Endothelial cell of umbilical vein (primary cell): Measurements from ENCODE around the gene TMEM164. TPM values are rescaled to one million over a fixed set of nuclear protein-coding genes. Genes with fewer than 3 reads are reported as not detected.
A peak's percentile ranks its signal among the peaks of the same experiment; 100 is the strongest.

Experiments used
- BruUV-seq: library from RNA; stranded (reverse); fragments of 400-500 nt; replicated peaks from 2 replicates; lab custom pipeline; 2021; lab: Mats Ljungman, UMichigan
- CTCF ChIA-PET: fragments of 300-600, 350-600 bp; sonication (Branson Sonifier 250); formaldehyde crosslinking; loops from one replicate; lab custom pipeline; 2021; ENCODE audit warnings: antibody characterized with exemption, inconsistent platforms; lab: Charles Lee
- POLR2A ChIA-PET: fragments of 300-600, 350-600 bp; sonication (Branson Sonifier 250); formaldehyde crosslinking; loops from one replicate; lab custom pipeline; 2021; ENCODE audit warnings: antibody characterized with exemption, inconsistent platforms; lab: Charles Lee
- DNase-seq: peaks from one replicate; pipeline ENCODE4 v3.0.0-alpha.2; 2011; ENCODE audit warnings: low read depth, low spot score
- FAIRE-seq: peaks from 2 replicates; lab custom pipeline; 2011; peaks lifted over from hg19 to GRCh38; lab: Jason Lieb, UNC
- H2AFZ ChIP-seq: 2 replicates; pipeline ENCODE4 v1.6.0; 2012; ENCODE audit warnings: low read depth, low read length, control low read depth, inconsistent platforms
- H3K27ac ChIP-seq: 2 replicates; pipeline ENCODE4 v1.5.1; 2011; ENCODE audit warnings: low read depth, mild to moderate bottlenecking, control low read depth, low read length, moderate library complexity; ENCODE audit not compliant: insufficient read depth
- H3K27me3 ChIP-seq, 2 experiments: 2 replicates each; pipeline versions ENCODE4 v1.6.0 to v1.6.1; 2011; ENCODE audit warnings: low read length in 2 of 2, mixed read lengths in 1 of 2; ENCODE audit not compliant: control insufficient read depth in 2 of 2, insufficient read depth in 2 of 2
- H3K36me3 ChIP-seq, 2 experiments: 2 replicates in 1 of 2; 3 replicates in 1 of 2; pipeline ENCODE4 v1.5.1; 2011; ENCODE audit warnings: low read length in 2 of 2, mild to moderate bottlenecking in 1 of 2, moderate library complexity in 1 of 2; ENCODE audit not compliant: control insufficient read depth in 2 of 2, insufficient read depth in 2 of 2; ENCODE audit errors: extremely low read depth in 1 of 2
- H3K4me1 ChIP-seq: 3 replicates; pipeline ENCODE4 v1.5.1; 2011; ENCODE audit warnings: mild to moderate bottlenecking, low read length; ENCODE audit not compliant: control insufficient read depth, insufficient read depth; ENCODE audit errors: extremely low read depth
- H3K4me2 ChIP-seq: 2 replicates; pipeline ENCODE4 v1.6.1; 2011; ENCODE audit warnings: low read length, control low read depth, mixed read lengths; ENCODE audit not compliant: insufficient read depth
- H3K4me3 ChIP-seq, 3 experiments: fragments of 200-600 bp in 1 of 3; sonication (generic), shearing (Covaris generic) in 1 of 3; replicated peaks in 1 of 3; 2 replicates each; pipeline ENCODE4 v1.5.1; 2011 to 2016; ENCODE audit warnings: control low read depth in 3 of 3, low read length in 3 of 3, mild to moderate bottlenecking in 2 of 3, inconsistent platforms in 1 of 3, low read depth in 1 of 3, moderate library complexity in 1 of 3; ENCODE audit not compliant: insufficient read depth in 1 of 3
- H3K79me2 ChIP-seq: 2 replicates; pipeline ENCODE4 v1.6.0; 2012; ENCODE audit warnings: low read length, inconsistent platforms; ENCODE audit not compliant: control insufficient read depth, insufficient read depth
- H3K9ac ChIP-seq: replicated peaks from 2 replicates; pipeline ENCODE3; 2011; ENCODE audit warnings: low read length, control low read depth; ENCODE audit not compliant: insufficient read depth; ENCODE audit errors: extremely low read depth
- H3K9me1 ChIP-seq: replicated peaks from 3 replicates; pipeline ENCODE4 v1.6.0; 2011; ENCODE audit warnings: mild to moderate bottlenecking, low read length; ENCODE audit not compliant: control insufficient read depth, insufficient read depth; ENCODE audit errors: extremely low read depth
- H3K9me3 ChIP-seq: replicated peaks from 2 replicates; pipeline ENCODE4 v1.5.1; 2012; ENCODE audit warnings: low read length, inconsistent platforms; ENCODE audit not compliant: control insufficient read depth, insufficient read depth
- H4K20me1 ChIP-seq: replicated peaks from 2 replicates; pipeline ENCODE3; 2011; ENCODE audit warnings: mild to moderate bottlenecking, low read length; ENCODE audit not compliant: control insufficient read depth, insufficient read depth; ENCODE audit errors: extremely low read depth
- GATA2 ChIP-seq: IDR thresholded peaks from 2 replicates; pipeline ENCODE4 v1.7.0; 2011; ENCODE audit warnings: low read depth, mild to moderate bottlenecking, moderate library complexity, mixed read lengths, low read length; ENCODE audit not compliant: insufficient read length, insufficient read depth
- JUN ChIP-seq: IDR thresholded peaks from 2 replicates; pipeline ENCODE4 v1.6.1; 2011; ENCODE audit warnings: borderline replicate concordance, low read depth; ENCODE audit not compliant: insufficient read length, insufficient read depth
- MYC ChIP-seq: IDR thresholded peaks from one replicate; pipeline ENCODE4 v1.6.1; 2011; ENCODE audit warnings: mild to moderate bottlenecking, low read depth, low read length
- POLR2AphosphoS5 ChIP-seq: IDR thresholded peaks from 2 replicates; pipeline ENCODE4 v1.6.1; 2012; ENCODE audit warnings: low read depth, mild to moderate bottlenecking, control low read depth, low read length, moderate library complexity; ENCODE audit not compliant: insufficient read depth
- dilution Hi-C: fragments of 300-500 bp; cut with MboI; formaldehyde crosslinking; loops from one replicate; pipeline ENCODE4 v1.15.0; 2019; ENCODE audit warnings: low sequenced_read_pairs; ENCODE audit not compliant: extremely low pct_ligation_motif_present
- intact Hi-C: fragments of 100-400 bp; cut with micrococcal nuclease; formaldehyde crosslinking; loops from one replicate; pipeline ENCODE4 v1.10.0; 2022
- polyA plus RNA-seq, 4 experiments: library from polyadenylated mRNA; depleted of rRNA in 3 of 4; stranded (reverse) in 3 of 4; unstranded in 1 of 4; fragments of >200 nt; gene quantifications; 2 replicates each; pipeline versions ENCODE4 v1.2.1 to v1.2.3, GENCODE V29; 2011 to 2012; ENCODE audit warnings: missing spikeins in 1 of 4
- total RNA-seq: library from RNA; stranded (reverse); gene quantifications from 2 replicates; pipeline ENCODE4 v1.2.3, GENCODE V29; 2021
- TF ChIP-seq, protein P1 (sequence below): IDR thresholded peaks from 2 replicates; pipeline ENCODE4 v1.6.1; 2011; ENCODE audit not compliant: insufficient read depth, insufficient read length

TMEM164 gene
- total and polyA plus RNA-seq, 2 donors (not counting 3 experiments of a cell fraction or from before 2014, with no cell fraction given) = 12.8 to 22.2 TPM

DNA sequence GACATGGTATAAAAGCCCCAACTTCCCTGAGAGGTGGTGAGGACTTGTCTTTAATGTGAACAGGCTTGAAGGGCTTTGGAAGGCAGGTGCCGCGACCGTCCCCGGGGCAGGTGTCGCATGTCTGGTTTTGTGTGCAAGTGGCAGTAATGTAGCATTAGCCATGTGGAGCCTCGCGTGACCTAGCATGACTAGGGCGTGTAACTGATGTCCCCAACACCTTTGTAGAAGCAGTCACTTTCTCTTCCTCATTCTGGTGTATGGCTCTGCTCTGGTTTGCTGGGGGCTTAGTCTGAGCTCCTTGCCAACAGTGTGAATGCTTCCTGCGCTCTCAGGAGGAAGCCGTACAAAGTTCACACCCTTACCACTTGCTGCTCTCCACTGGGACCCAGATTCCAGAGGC lies 169.3 kb downstream of the TMEM164 start:
- Histone ChIP-seq H3K27me3 (no peaks in the 10 kb centered on the region), H3K4me1 (peaks cover 6% of the 10 kb centered on the region)
- no peak for FAIRE-seq

DNA sequence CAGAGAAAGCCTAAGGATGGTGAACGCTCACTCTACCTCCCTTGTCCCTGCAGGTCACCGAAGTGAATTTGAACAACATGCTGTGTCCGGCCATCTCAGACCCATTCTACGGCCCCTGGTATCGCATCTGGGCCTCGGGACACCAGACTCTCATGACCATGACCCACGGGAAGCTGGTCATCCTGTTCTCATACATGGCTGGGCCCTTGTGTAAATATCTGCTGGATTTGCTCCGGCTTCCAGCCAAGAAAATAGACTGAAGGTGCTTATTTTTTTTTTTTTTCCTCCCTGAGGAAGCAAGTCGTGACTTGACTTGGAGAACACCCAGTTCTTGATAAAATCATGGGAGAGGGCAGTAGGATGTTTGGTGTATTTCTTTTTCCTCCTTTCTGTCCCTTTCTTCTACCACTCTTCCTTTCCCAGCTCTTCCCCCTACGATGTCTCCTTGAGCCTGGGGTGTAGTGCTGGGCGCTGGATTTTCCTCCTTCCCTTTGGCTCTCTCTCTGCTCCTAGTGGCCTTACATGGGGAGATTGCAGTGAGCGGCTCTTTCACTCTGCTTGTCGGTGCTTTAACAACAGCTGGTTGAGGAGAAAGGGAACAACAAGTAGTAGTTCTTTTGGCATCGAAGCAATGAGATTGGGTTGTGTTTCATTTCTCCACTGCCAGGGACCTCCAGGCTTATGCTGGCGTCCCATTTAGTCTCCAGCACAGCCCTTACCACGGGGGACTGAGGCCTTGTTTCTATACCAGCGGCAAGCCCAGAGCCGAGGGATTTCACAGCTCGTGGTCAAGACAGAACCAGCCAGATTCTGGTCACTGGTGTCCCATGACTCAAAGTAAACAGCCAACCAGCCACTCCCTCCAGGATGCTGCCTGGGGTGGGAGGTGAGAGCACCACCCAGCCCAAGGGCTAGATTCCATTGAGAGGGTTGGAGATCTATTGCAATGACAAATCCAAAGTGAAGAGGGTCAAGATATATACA lies 170.6 kb downstream of the TMEM164 start:
- Histone ChIP-seq H3K27me3 (no peaks in the 10 kb centered on the region), H3K9me3 (no peaks in the 10 kb centered on the region), H3K4me1 (peaks cover 6% of the 10 kb centered on the region), H3K36me3 (no peaks in the 10 kb centered on the region), H3K4me2 (no peak overlapping the region), H3K4me3 (no peak overlapping the region), H3K9ac (no peak overlapping the region), H2AFZ (no peak overlapping the region), H4K20me1 (no peaks in the 10 kb centered on the region), H3K9me1 (no peaks in the 10 kb centered on the region), H3K79me2 (no peaks in the 10 kb centered on the region), H3K27ac (no peak overlapping the region)
- TF ChIP-seq JUN (no peak), MYC (no peak), POLR2AphosphoS5 (no peak), GATA2 (no peak)
- TF ChIP-seq, protein P1, sequence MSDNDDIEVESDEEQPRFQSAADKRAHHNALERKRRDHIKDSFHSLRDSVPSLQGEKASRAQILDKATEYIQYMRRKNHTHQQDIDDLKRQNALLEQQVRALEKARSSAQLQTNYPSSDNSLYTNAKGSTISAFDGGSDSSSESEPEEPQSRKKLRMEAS = no peak
- ChIA-PET POLR2A (interaction anchor here (0.6 kb wide), 1 partner anchor 13 kb away, joined by 3 read pairs; no protein-coding TSS in a partner anchor), CTCF (interaction anchor here (1.5 to 1.7 kb wide), 2 partner anchors 13 to 234 kb away, joined by 3 to 6 read pairs; no protein-coding TSS in a partner anchor)
- DNase-seq = peak; percentile 62
- dilution Hi-C loops = no loop called here
- intact Hi-C loops = no loop called here
- peak; percentile 64 for FAIRE-seq
- TSS peak; percentile 15 for BruUV-seq

More for the DNA sequence above, 169.3 kb downstream of the TMEM164 start:
- Histone ChIP-seq H4K20me1 (no peaks in the 10 kb centered on the region), H3K4me3 (no peak overlapping the region), H3K27ac (no peak overlapping the region), H3K4me2 (no peak overlapping the region), H3K36me3 (no peaks in the 10 kb centered on the region), H3K9ac (no peak overlapping the region), H3K79me2 (no peaks in the 10 kb centered on the region), H3K9me3 (no peaks in the 10 kb centered on the region), H3K9me1 (no peaks in the 10 kb centered on the region), H2AFZ (no peak overlapping the region)
- intact Hi-C loops = no loop called here
- BruUV-seq = no TSS peak
- TF ChIP-seq POLR2AphosphoS5 = no peak
- ChIA-PET CTCF (interaction anchor here (1.5 to 1.7 kb wide), 2 partner anchors 12 to 235 kb away, joined by 3 to 6 read pairs; no protein-coding TSS in a partner anchor), POLR2A (no interaction called here)
- no peak for DNase-seq
- dilution Hi-C loops = no loop called here
